ENCODE data around the gene CCL23.

DNA sequence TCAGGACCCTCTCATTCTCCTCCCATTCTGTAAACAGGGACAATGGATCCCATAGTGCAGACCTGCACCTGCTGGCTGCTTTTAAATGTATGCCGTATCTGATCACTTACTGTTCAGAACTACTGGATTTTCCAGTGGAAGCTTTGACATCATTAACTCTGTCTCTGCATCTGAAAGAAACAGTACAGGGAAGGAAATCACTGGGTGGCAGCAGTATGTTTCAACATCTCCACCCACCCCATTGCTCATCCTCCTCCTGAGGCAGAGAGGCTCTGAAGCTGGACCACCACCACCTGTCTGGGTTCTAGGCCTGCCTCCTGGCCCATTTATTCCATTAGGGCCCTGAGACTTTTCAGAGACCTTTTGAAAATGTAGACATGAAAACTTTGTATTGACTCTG, 19.0 kb downstream of the CCL23 start:
- TF ChIP-seq CTBP1 (IDR thresholded peaks at IDR 0.05; ENCODE audit: borderline replicate concordance) (no peak), SP1 (IDR thresholded peaks at IDR 0.05) (no peak), BHLHE40 (IDR thresholded peaks at IDR 0.05; ENCODE audit: borderline replicate concordance) (no peak), FOXM1 (IDR thresholded peaks at IDR 0.05; ENCODE audit: borderline replicate concordance) (no peak), LEF1 (IDR thresholded peaks at IDR 0.05; ENCODE audit: borderline replicate concordance) (no peak), FOXK2 (IDR thresholded peaks at IDR 0.05) (no peak), TARDBP (IDR thresholded peaks at IDR 0.05) (no peak), FOXA1 (IDR thresholded peaks at IDR 0.05) (no peak), SUZ12 (IDR thresholded peaks at IDR 0.05) (no peak), HDGF (IDR thresholded peaks at IDR 0.05; ENCODE audit: borderline replicate concordance) (no peak), ZNF384 (IDR thresholded peaks at IDR 0.05) (no peak), ELF4 (IDR thresholded peaks at IDR 0.05) (no peak)

Measured in HEK293T (cell line).